Kidney (tissue), 14 donors: ENCODE results near the gene SIGLEC9. TPM values are rescaled to one million over a fixed set of nuclear protein-coding genes. Genes with fewer than 3 reads are reported as not detected.
A peak's percentile ranks its signal among the peaks of the same experiment; 100 is the strongest.

Experiments used
- DNase-seq, 5 donors: peaks; one replicate each; pipeline ENCODE4 v3.0.0-alpha.2; 2013 to 2020
- FAIRE-seq: peaks from 2 replicates; lab custom pipeline; 2012; peaks lifted over from hg19 to GRCh38; lab: Jason Lieb, UNC
- H3K27ac ChIP-seq, 2 donors: one replicate each; pipeline ENCODE4 v1.7.0; 2013; ENCODE audit warnings: low read depth in 2 of 2, low read length in 2 of 2, inconsistent platforms in 1 of 2
- H3K27me3 ChIP-seq: one replicate; pipeline ENCODE4 v1.7.1; 2013; ENCODE audit warnings: low read length, inconsistent platforms; ENCODE audit not compliant: control insufficient read depth, insufficient read depth
- H3K36me3 ChIP-seq, 3 donors: one replicate each; pipeline versions ENCODE4 v1.7.0 to v1.7.1; 2013; ENCODE audit warnings: low read length in 3 of 3, control low read depth in 1 of 3, inconsistent platforms in 1 of 3; ENCODE audit not compliant: insufficient read depth in 3 of 3, control insufficient read depth in 2 of 3
- H3K4me1 ChIP-seq, 3 donors: one replicate each; pipeline versions ENCODE4 v1.7.0 to v1.7.1; 2013; ENCODE audit warnings: low read length in 3 of 3, inconsistent platforms in 1 of 3, low read depth in 1 of 3; ENCODE audit not compliant: control insufficient read depth in 2 of 3, insufficient read depth in 2 of 3
- H3K4me3 ChIP-seq, 3 donors: one replicate each; pipeline versions ENCODE4 v1.7.0 to v1.8.1; 2013; ENCODE audit warnings: low read length in 3 of 3, control low read depth in 1 of 3, inconsistent platforms in 1 of 3
- H3K9ac ChIP-seq, 3 donors: one replicate each; pipeline versions ENCODE4 v1.7.0 to v1.7.1; 2013; ENCODE audit warnings: low read length in 3 of 3, control low read depth in 1 of 3, inconsistent platforms in 1 of 3
- H3K9me3 ChIP-seq, 3 donors: one replicate each; pipeline versions ENCODE4 v1.7.0 to v1.7.1; 2013; ENCODE audit warnings: low read length in 3 of 3, control low read depth in 1 of 3, inconsistent platforms in 1 of 3; ENCODE audit not compliant: control insufficient read depth in 2 of 3, insufficient read depth in 1 of 3
- CTCF ChIP-seq: IDR thresholded peaks from 3 replicates; pipeline ENCODE4 v1.5.1; 2012; ENCODE audit warnings: mild to moderate bottlenecking, moderate library complexity, borderline replicate concordance; ENCODE audit not compliant: insufficient read depth; ENCODE audit errors: extremely low read depth
- intact Hi-C: fragments of 100-400 bp; cut with DNase I; formaldehyde crosslinking; loops from one replicate; pipeline ENCODE4 v1.11.1; 2022
- polyA plus RNA-seq: library from polyadenylated mRNA; stranded (reverse); fragments of 350-450 nt; fragmentation: Illumina TruSeq; extraction: RNeasy Lipid Tissue Mini Kit (QIAGEN cat#74804); gene quantifications from one replicate; pipeline ENCODE4 v1.2.3, GENCODE V29; 2014; ENCODE audit warnings: low read depth, low replicate concordance; ENCODE audit not compliant: insufficient read depth
- total RNA-seq: library from RNA; stranded (reverse); fragmentation: NEBNext Ultra II Directional; extraction: Animal tissue kit (Norgen Biotek cat#: 25700); gene quantifications from one replicate; pipeline ENCODE4 v1.2.1, GENCODE V29; 2021
- donor health status: control.
- donor health status: control.
- donor health status: control.
- donor health status: control.
- donor health status: control.
- donor health status: DM: yes; HTN: yes; CAD: no.
- donor health status: Normal renal cell carcinoma (clear cell type).

SIGLEC9 gene
- total and polyA plus RNA-seq, 2 donors from 2014 or later = 1.6 to 8.1 TPM

DNA sequence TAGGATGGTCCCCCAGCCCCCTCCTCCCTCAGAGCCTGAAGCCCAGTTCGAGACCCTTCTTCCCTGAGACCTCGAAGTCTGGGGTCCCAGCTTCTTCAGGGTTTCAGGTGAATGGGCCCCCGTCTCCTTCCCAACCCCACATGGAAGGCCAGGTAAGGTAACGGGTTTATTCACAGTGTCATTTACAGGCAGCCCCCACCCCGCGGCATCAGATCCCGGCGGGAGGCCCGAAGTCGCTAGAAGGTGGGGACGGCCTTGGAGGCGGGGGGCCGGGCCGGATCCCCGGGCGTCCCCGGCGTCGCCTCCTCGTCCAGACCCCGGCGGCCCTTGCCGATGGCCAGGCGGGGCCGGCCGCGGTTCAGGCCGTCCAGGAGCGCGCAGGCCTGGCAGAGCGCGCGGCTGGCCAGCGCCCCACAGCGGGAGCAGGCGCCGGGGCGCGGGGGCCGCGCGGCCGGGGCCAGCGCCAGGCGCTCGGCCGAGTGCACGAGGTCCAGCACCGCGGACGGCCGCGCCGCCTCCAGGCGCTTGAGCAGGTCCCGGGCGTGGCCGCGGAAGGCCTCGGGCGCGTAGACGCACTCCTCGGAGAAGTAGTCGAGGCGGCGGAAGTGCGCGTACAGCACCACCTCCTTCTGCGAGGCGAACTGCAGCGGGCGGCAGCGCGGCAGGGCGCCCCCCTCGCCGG lies 26.2 kb upstream of the SIGLEC9 start:
- Histone ChIP-seq H3K27me3 (no peaks in the 10 kb centered on the region), H3K9ac (no peak overlapping the region), H3K9me3 (no peaks in the 10 kb centered on the region), H3K4me3 (no peak overlapping the region), H3K4me1 (no peaks in the 10 kb centered on the region), H3K27ac (no peak overlapping the region), H3K36me3 (peaks cover 0 to 10% (median 5%) of the 10 kb centered on the region in 3 donors)
- intact Hi-C loops = no loop called here
- FAIRE-seq (no peak), DNase-seq (peak; percentile 69 to 88 (median 77))
- no peak for TF ChIP-seq CTCF

- H3K4me3 ChIP-seq = no peak overlapping the region
- DNase-seq (no peak), FAIRE-seq (no peak)
- H3K27ac ChIP-seq = no peak overlapping the region
- no peak for TF ChIP-seq CTCF
- H3K36me3 ChIP-seq = peaks cover 0 to 10% (median 5%) of the 10 kb centered on the region in 3 donors
- H3K27me3 ChIP-seq = no peaks in the 10 kb centered on the region
- intact Hi-C loops = no loop called here
- H3K4me1 ChIP-seq = no peaks in the 10 kb centered on the region
- no peaks in the 10 kb centered on the region for H3K9me3 ChIP-seq
- no peak overlapping the region for H3K9ac ChIP-seq
Measured at GRCh38 chr19:51099047-51099382, 25.7 kb upstream of the SIGLEC9 start.

DNA sequence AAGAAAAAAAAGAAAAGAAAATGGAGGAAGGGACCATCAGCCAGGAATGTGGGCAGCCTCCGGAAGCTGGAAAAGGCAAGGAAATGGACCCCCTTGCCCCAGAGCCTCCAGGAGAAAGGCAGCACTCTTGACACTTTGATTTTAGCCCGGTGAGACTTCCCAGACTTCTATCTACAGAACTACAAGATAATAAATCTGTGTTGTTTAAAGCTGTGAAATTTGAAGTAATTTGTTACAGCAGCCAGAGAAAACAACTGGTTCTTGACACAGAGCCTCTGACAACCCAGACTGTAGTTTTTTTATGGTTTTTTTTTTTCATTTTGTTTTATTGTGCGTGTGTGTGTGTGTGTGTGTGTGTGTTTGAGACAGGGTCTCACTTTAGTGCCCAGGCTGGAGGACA lies 24.1 kb upstream of the SIGLEC9 start:
- no peak for FAIRE-seq
- no peak for TF ChIP-seq CTCF
- intact Hi-C loops = no loop called here

More for the DNA sequence above, 24.1 kb upstream of the SIGLEC9 start:
- Histone ChIP-seq H3K27me3 (no peaks in the 10 kb centered on the region), H3K4me1 (no peaks in the 10 kb centered on the region), H3K36me3 (peaks cover 0 to 10% (median 5%) of the 10 kb centered on the region in 3 donors), H3K4me3 (no peak overlapping the region), H3K9ac (no peak overlapping the region), H3K27ac (no peak overlapping the region), H3K9me3 (no peaks in the 10 kb centered on the region)
- DNase-seq = peak in 1 of 5 donors; percentile 70
